OCI-LY3 (cell line): ENCODE results near the gene TSNAXIP1.

Experiments
- H2AFZ ChIP-seq: fragments of 200-600, 300-600 bp; shearing (Covaris generic); 2 replicates; pipeline ENCODE4 v1.6.0; 2014; ENCODE audit warnings: antibody characterized with exemption, low read depth, low read length
- H3K27ac ChIP-seq: fragments of 200-600, 300-600 bp; sonication (generic); 2 replicates; pipeline ENCODE4 v1.5.1; 2014; ENCODE audit warnings: mild to moderate bottlenecking, low read length, moderate library complexity, mixed read lengths
- H3K27me3 ChIP-seq: fragments of 200-600, 300-600 bp; sonication (generic); 2 replicates; pipeline ENCODE4 v1.6.1; 2014; ENCODE audit warnings: low read depth, low read length, mixed read lengths
- H3K36me3 ChIP-seq: fragments of 200-600, 300-600 bp; sonication (generic); replicated peaks from 2 replicates; pipeline ENCODE3; 2014; ENCODE audit warnings: low read depth, low read length, mixed read lengths
- H3K4me1 ChIP-seq: fragments of 300-600, 200-600 bp; sonication (generic); 2 replicates; pipeline ENCODE4 v1.6.1; 2014; ENCODE audit warnings: low read length, mixed read lengths
- H3K4me2 ChIP-seq: fragments of 200-600, 300-600 bp; sonication (generic); 2 replicates; pipeline ENCODE4 v1.6.1; 2014; ENCODE audit warnings: low read length, mixed read lengths
- H3K4me3 ChIP-seq: fragments of 300-600, 200-600 bp; sonication (generic); 2 replicates; pipeline ENCODE4 v1.5.1; 2014; ENCODE audit warnings: antibody characterized with exemption, mild to moderate bottlenecking, low read length, moderate library complexity
- H3K79me2 ChIP-seq: fragments of 300-600, 200-600 bp; shearing (Covaris generic); 2 replicates; pipeline ENCODE4 v1.6.1; 2014; ENCODE audit warnings: mild to moderate bottlenecking, low read length, mixed read lengths
- H3K9ac ChIP-seq: fragments of 300-600, 200-600 bp; shearing (Covaris generic); 2 replicates; pipeline ENCODE4 v1.6.0; 2014; ENCODE audit warnings: mild to moderate bottlenecking, low read length, moderate library complexity
- H3K9me3 ChIP-seq: fragments of 200-600, 300-600 bp; shearing (Covaris generic); 2 replicates; pipeline ENCODE4 v1.6.1; 2014; ENCODE audit warnings: low read length, mixed read lengths; ENCODE audit not compliant: insufficient read depth
- H4K20me1 ChIP-seq: fragments of 200-600, 300-600 bp; sonication (generic); 2 replicates; pipeline ENCODE4 v1.6.1; 2016; ENCODE audit warnings: low read length, mixed read lengths; ENCODE audit not compliant: insufficient read depth
- CTCF ChIP-seq: fragments of 200-600, 300-600 bp; sonication (generic); IDR thresholded peaks from 2 replicates; pipeline ENCODE4 v1.5.1; 2014; ENCODE audit warnings: antibody characterized with exemption, low read length, low read depth
- EZH2phosphoT487 ChIP-seq: fragments of 200-600 bp; shearing (Covaris generic); IDR thresholded peaks from 2 replicates; pipeline ENCODE4 v1.6.1; 2018; ENCODE audit warnings: antibody characterized with exemption, mixed run types, low read depth

TSNAXIP1 gene

DNA sequence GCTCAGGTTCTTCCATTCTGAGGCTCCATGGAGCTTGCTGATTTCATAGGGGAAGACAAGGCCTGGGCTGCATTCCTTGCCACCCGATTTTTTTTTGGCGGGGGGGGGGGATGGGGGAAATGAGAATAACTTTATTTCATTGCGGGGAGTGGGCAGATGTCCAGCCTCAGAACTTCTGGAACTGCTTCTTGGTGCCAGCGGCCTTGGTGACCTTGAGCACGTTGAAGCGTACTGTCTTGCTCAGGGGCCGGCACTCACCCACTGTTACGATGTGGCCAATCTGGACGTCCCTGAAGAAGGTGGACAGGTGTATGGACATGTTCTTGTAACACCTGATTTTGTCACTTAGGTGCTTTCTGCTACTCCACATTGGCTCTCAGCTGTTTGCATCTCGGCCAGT is 49.1 kb downstream of the TSNAXIP1 start:
- Histone ChIP-seq H3K36me3 (peaks cover 6% of the 10 kb centered on the region), H3K27me3 (no peaks in the 10 kb centered on the region), H3K4me1 (no peaks in the 10 kb centered on the region), H3K27ac (no peak overlapping the region), H3K79me2 (peaks cover 95% of the 10 kb centered on the region), H2AFZ (no peak overlapping the region), H3K9me3 (no peaks in the 10 kb centered on the region), H3K9ac (no peak overlapping the region), H4K20me1 (peaks cover 32% of the 10 kb centered on the region), H3K4me2 (no peak overlapping the region), H3K4me3 (no peak overlapping the region)
- TF ChIP-seq EZH2phosphoT487 (no peak), CTCF (no peak)

DNA sequence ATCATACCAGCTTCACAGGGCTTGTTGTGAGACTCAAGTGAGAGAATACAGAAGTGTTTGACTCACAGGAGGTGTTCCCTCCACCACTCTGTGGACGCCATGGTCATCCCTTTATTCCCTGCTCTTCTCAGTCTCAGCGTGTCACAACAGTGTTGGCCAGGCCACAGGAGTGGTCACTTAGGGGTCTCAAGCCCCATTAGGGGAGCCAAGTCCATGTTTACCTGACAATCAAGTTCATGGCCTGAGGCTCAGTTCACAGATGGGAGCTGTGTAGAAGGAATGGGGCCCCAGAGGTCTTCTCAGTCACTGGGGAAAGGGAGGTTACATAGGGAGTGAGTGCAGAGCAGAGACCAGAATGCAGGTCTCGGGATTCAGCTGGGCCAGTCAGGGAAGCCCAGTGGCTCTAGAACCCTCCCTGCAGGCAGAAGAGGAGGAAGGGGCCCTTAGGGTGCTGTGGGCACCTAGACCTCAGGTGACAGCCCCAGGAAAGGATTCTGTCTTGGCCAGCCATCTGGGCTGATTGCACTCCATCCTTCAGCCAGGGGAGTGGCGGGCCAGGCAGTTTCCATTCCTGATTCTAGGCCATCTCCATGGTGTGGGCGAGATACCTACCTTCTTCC is 50.3 kb downstream of the TSNAXIP1 start:
- H3K79me2 ChIP-seq = peaks cover 95% of the 10 kb centered on the region
- TF ChIP-seq EZH2phosphoT487 (no peak), CTCF (no peak)
- H3K4me1 ChIP-seq = no peaks in the 10 kb centered on the region
- no peak overlapping the region for H3K27ac ChIP-seq
- H3K27me3 ChIP-seq = no peaks in the 10 kb centered on the region
- no peak overlapping the region for H2AFZ ChIP-seq
- H3K9ac ChIP-seq = no peak overlapping the region
- peaks cover 13% of the 10 kb centered on the region for H3K36me3 ChIP-seq
- H3K4me2 ChIP-seq = no peak overlapping the region
- H4K20me1 ChIP-seq = peaks cover 44% of the 10 kb centered on the region
- H3K4me3 ChIP-seq = no peak overlapping the region
- no peaks in the 10 kb centered on the region for H3K9me3 ChIP-seq

- no peak overlapping the region for H3K4me2 ChIP-seq
- no peak overlapping the region for H3K9ac ChIP-seq
- no peak overlapping the region for H3K27ac ChIP-seq
- peaks cover 13% of the 10 kb centered on the region for H3K36me3 ChIP-seq
- no peak for TF ChIP-seq EZH2phosphoT487
- no peak for TF ChIP-seq CTCF
- H4K20me1 ChIP-seq = peaks cover 50% of the 10 kb centered on the region
- no peak overlapping the region for H3K4me3 ChIP-seq
- H3K79me2 ChIP-seq = peaks cover 97% of the 10 kb centered on the region
- H3K27me3 ChIP-seq = no peaks in the 10 kb centered on the region
- H2AFZ ChIP-seq = no peak overlapping the region
- H3K9me3 ChIP-seq = no peaks in the 10 kb centered on the region
- no peaks in the 10 kb centered on the region for H3K4me1 ChIP-seq
Measured at GRCh38 chr16:67857547-67858233, 51.0 kb downstream of the TSNAXIP1 start.

DNA sequence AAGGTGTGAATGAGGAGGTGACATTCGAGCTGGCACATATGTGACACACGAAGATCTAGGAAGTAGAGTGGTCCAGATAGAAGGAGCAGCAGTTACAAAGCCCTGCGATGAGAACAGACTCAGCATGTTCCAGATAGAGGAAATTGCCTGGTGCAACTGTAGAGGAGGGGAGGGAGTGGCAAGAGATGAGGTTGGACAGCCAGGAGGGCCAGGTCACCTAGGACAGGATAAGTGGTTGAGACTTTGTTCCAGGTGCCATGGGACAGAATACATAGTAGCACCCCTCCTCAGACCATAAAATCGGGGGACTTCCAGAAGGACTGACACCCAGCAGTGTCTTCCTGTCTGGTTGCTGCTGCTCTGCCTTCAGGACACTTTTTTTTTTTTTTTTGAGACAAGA is 51.8 kb downstream of the TSNAXIP1 start:
- Histone ChIP-seq H3K27ac (no peak overlapping the region), H3K27me3 (no peaks in the 10 kb centered on the region), H3K79me2 (peaks cover 97% of the 10 kb centered on the region), H3K4me3 (no peak overlapping the region), H3K4me2 (no peak overlapping the region), H3K9me3 (no peaks in the 10 kb centered on the region), H4K20me1 (peaks cover 53% of the 10 kb centered on the region), H3K4me1 (no peaks in the 10 kb centered on the region), H3K9ac (no peak overlapping the region), H2AFZ (no peak overlapping the region), H3K36me3 (peaks cover 13% of the 10 kb centered on the region)
- TF ChIP-seq CTCF = no peak
- no peak for TF ChIP-seq EZH2phosphoT487
